Left lung (tissue), 10 donors: ENCODE measurements around the gene SALL3. TPM values are rescaled to one million over a fixed set of nuclear protein-coding genes. Genes with fewer than 3 reads are reported as not detected.
A peak's percentile ranks its signal among the peaks of the same experiment; 100 is the strongest.

Source experiments
- ATAC-seq: fragments of 200-7000 bp; cut with Tn5 transposase; one replicate; pipeline ENCODE4 v1.9.1; 2020; ENCODE audit warnings: moderate library complexity
- DNase-seq, 4 donors: peaks; one replicate each; pipeline ENCODE4 v3.0.0-alpha.2; 2013 to 2020
- H3K27ac ChIP-seq, 2 donors: fragments of 200-600 bp; sonication (generic) in 1 of 2; one replicate each; pipeline versions ENCODE4 v1.5.0 to v1.8.0; 2020 to 2021
- H3K27me3 ChIP-seq, 2 donors: fragments of 200-600 bp; sonication (generic) in 1 of 2; one replicate each; pipeline versions ENCODE4 v1.5.0 to v1.8.0; 2020 to 2021
- H3K36me3 ChIP-seq, 2 donors: fragments of 200-600 bp; sonication (generic) in 1 of 2; one replicate each; pipeline versions ENCODE4 v1.5.0 to v1.8.0; 2020 to 2021
- H3K4me1 ChIP-seq, 2 donors: fragments of 200-600 bp; one replicate each; pipeline ENCODE4 v1.8.0; 2021
- H3K4me3 ChIP-seq, 2 donors: fragments of 200-600 bp; sonication (generic) in 1 of 2; one replicate each; pipeline versions ENCODE4 v1.5.0 to v1.8.0; 2020 to 2021; ENCODE audit warnings: mild to moderate bottlenecking in 1 of 2
- H3K9me3 ChIP-seq, 2 donors: fragments of 200-600 bp; sonication (generic) in 1 of 2; one replicate each; pipeline versions ENCODE4 v1.5.0 to v1.8.0; 2020 to 2021
- intact Hi-C, 2 donors: fragments of 100-400 bp; cut with DNase I; formaldehyde crosslinking; loops; one replicate each; pipeline versions ENCODE4 v1.11.2 to v1.14.2; 2022
- polyA plus RNA-seq, 6 donors: library from polyadenylated mRNA; unstranded; fragments of 120-200 nt; gene quantifications; one replicate each; pipeline ENCODE4 v1.2.1, GENCODE V29; 2013; ENCODE audit not compliant: insufficient read length in 6 of 6
- total RNA-seq, 2 donors: library from RNA; stranded (reverse); fragmentation: NEBNext Ultra II Directional; extraction: Animal tissue kit (Norgen Biotek cat#: 25700); gene quantifications; one replicate each; pipeline ENCODE4 v1.2.1, GENCODE V29; 2021
- TF ChIP-seq, protein P1 (sequence below), 2 donors: fragments of 200-600 bp; sonication (generic) in 1 of 2; IDR thresholded peaks; one replicate each; pipeline versions ENCODE4 v1.5.0 to v1.8.0; 2021; ENCODE audit warnings: antibody characterized with exemption in 2 of 2
- donor health status: DM: no; HTN: yes; CAD: no.
- donor health status: DM: no; HTN: no; CAD: no.

Gene SALL3
- total and polyA plus RNA-seq, 8 donors = 0.06 to 0.11 (median 0.08) TPM; not detected in 3

- Histone ChIP-seq H3K36me3 (no peaks in the 10 kb centered on the region), H3K9me3 (no peaks in the 10 kb centered on the region), H3K27ac (no peak overlapping the region), H3K4me3 (no peak overlapping the region), H3K4me1 (peaks cover 0 to 14% of the 10 kb centered on the region in 2 donors), H3K27me3 (peaks cover 64 to 100% of the 10 kb centered on the region in 2 donors)
- intact Hi-C loops = no loop called here
- no peak for ATAC-seq
- TF ChIP-seq, protein P1, sequence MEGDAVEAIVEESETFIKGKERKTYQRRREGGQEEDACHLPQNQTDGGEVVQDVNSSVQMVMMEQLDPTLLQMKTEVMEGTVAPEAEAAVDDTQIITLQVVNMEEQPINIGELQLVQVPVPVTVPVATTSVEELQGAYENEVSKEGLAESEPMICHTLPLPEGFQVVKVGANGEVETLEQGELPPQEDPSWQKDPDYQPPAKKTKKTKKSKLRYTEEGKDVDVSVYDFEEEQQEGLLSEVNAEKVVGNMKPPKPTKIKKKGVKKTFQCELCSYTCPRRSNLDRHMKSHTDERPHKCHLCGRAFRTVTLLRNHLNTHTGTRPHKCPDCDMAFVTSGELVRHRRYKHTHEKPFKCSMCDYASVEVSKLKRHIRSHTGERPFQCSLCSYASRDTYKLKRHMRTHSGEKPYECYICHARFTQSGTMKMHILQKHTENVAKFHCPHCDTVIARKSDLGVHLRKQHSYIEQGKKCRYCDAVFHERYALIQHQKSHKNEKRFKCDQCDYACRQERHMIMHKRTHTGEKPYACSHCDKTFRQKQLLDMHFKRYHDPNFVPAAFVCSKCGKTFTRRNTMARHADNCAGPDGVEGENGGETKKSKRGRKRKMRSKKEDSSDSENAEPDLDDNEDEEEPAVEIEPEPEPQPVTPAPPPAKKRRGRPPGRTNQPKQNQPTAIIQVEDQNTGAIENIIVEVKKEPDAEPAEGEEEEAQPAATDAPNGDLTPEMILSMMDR (IDR thresholded peaks at IDR 0.05) = no peak
- peak in 1 of 4 donors; percentile 32 for DNase-seq
Measured at GRCh38 chr18:78972930-78973331, 6.7 kb upstream of the SALL3 start.

DNA sequence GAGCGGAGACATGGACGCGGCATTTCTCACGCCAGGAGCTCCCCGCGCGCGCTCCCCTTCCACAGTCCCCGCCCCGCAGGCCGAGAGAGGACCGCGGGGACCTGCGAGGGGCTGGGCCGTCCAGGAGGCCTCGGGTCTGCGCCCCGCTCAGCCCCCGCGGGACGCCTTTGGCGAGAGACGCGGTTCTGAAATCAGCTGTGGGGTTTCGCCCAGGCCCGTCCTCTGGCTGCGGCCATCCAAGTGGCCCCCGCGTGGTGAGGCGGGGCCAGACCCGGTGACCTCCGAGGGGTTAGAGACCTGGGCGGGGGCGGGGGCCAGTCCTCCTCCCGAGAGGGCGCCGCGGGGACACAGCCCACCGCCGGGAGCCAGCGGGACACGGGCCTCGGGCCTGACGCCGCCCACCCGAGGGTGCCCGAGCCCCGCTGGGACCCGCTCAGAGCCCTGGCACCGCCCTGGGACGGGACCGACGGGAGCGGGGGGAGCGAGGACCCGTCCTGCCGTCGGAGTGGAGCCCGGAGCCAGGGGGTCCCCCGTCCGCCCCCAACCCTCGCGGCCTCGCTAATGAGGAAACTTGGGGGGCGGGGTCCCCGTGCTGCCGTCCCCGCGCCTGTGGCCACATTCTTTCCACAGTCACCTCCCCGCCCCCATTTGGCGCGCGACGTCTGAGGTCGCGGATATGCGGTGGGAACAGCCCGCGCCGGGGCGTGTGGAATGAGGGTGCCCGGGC, 6.1 kb upstream of the SALL3 start:
- H3K4me1 ChIP-seq = peaks cover 0 to 17% of the 10 kb centered on the region in 2 donors
- TF ChIP-seq, protein P1 (IDR thresholded peaks at IDR 0.05) = no peak
- DNase-seq = peak in 1 of 4 donors; percentile 57
- no peak overlapping the region for H3K27ac ChIP-seq
- no peak for ATAC-seq
- no peaks in the 10 kb centered on the region for H3K9me3 ChIP-seq
- H3K27me3 ChIP-seq = peaks cover 70 to 100% of the 10 kb centered on the region in 2 donors
- intact Hi-C loops = no loop called here
- no peaks in the 10 kb centered on the region for H3K36me3 ChIP-seq
- H3K4me3 ChIP-seq = no peak overlapping the region

DNA sequence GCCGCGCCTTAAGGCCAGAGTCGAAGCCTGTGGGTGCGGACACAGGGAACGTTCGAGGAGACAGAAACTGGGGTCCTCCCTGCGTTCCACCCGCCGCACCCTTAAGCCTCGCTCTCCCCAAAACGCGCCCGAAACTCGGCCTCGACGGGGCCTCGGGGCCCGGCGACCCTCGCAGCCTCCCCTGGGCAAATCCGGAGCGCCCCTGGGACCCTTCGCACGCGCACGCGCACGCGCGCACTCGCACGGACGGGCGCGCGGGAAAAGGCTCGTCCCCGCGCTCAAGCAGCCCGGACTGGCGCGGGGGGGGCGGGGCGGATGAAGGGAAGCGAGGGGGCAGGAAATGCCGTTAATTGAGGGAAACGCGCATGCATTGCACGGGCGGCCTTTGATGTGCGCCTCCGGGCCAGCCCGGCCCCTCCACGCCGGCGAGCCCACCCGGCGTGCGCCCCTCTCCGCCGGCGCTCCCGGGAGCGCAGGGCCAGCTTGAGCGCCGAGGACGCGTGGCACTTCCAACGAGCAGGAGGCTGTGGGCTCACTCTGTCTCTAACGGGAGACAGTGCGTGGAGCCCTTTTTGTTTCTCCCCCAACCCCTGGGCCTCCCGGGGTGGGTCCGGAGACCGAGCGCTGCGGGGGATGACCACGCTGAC, 5.4 kb upstream of the SALL3 start:
- Histone ChIP-seq H3K27me3 (peaks cover 76 to 100% of the 10 kb centered on the region in 2 donors), H3K4me1 (peaks cover 0 to 24% of the 10 kb centered on the region in 2 donors), H3K36me3 (no peaks in the 10 kb centered on the region), H3K4me3 (no peak overlapping the region), H3K9me3 (no peaks in the 10 kb centered on the region), H3K27ac (no peak overlapping the region)
- ATAC-seq = no peak
- TF ChIP-seq, protein P1 (IDR thresholded peaks at IDR 0.05) = no peak
- intact Hi-C loops = no loop called here
- peak in 1 of 4 donors; percentile 54 for DNase-seq

DNA sequence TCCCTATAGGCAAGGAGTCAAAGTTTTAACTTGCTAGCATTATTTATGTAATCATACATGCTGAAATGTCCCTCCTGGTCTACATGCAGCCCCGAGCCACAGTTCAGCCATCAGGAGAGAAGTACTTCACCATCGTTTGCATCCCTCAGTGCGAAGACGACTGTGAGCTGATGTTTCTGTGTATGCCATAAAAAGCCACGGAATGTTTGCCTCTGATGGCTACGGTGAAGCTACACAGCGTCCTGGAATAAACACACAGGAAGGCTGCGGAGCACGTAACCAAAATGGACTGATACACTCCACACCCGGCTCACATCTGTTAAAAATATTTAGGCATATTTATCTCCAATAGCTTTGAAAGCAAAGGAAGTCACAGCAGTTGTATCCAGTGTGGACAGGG, 4.3 kb upstream of the SALL3 start:
- no peak overlapping the region for H3K4me3 ChIP-seq
- peaks cover 0 to 28% of the 10 kb centered on the region in 2 donors for H3K4me1 ChIP-seq
- H3K27me3 ChIP-seq = peaks cover 78 to 97% of the 10 kb centered on the region in 2 donors
- ATAC-seq = no peak
- intact Hi-C loops = no loop called here
- no peak overlapping the region for H3K27ac ChIP-seq
- no peaks in the 10 kb centered on the region for H3K36me3 ChIP-seq
- no peaks in the 10 kb centered on the region for H3K9me3 ChIP-seq
- DNase-seq = no peak
- TF ChIP-seq, protein P1 (IDR thresholded peaks at IDR 0.05) = no peak

- Histone ChIP-seq H3K36me3 (no peaks in the 10 kb centered on the region), H3K4me1 (peaks cover 0 to 33% of the 10 kb centered on the region in 2 donors), H3K27me3 (peaks cover 83 to 97% of the 10 kb centered on the region in 2 donors), H3K27ac (no peak overlapping the region), H3K4me3 (no peak overlapping the region), H3K9me3 (no peaks in the 10 kb centered on the region)
- ATAC-seq (no peak), DNase-seq (no peak)
- intact Hi-C loops = no loop called here
- TF ChIP-seq, protein P1 (IDR thresholded peaks at IDR 0.05) = no peak
Measured at GRCh38 chr18:78975699-78976335, 3.8 kb upstream of the SALL3 start.
